H9 (cell line): ENCODE data around the gene GLT6D1. TPM values are rescaled to one million over a fixed set of nuclear protein-coding genes. Genes with fewer than 3 reads are reported as not detected.
A peak's percentile ranks its signal among the peaks of the same experiment; 100 is the strongest.

Experiments
- DNase-seq: peaks from one replicate; pipeline ENCODE4 v3.0.0-alpha.2; 2017
- H2AFZ ChIP-seq: one replicate; pipeline ENCODE4 v1.6.1; 2013; ENCODE audit warnings: mild to moderate bottlenecking, low read length, control low read depth, moderate library complexity
- H2AK5ac ChIP-seq: 2 replicates; pipeline ENCODE4 v1.6.1; 2013; ENCODE audit warnings: low read length, control low read depth, mixed read lengths; ENCODE audit not compliant: insufficient read length
- H2BK120ac ChIP-seq: one replicate; pipeline ENCODE4 v1.6.1; 2013; ENCODE audit warnings: low read depth, mild to moderate bottlenecking, low read length, control low read depth, inconsistent platforms; ENCODE audit not compliant: poor library complexity, severe bottlenecking
- H2BK12ac ChIP-seq: 2 replicates; pipeline ENCODE4 v1.6.1; 2013; ENCODE audit warnings: low read length, control low read depth, mixed read lengths, low read depth; ENCODE audit not compliant: insufficient read length
- H2BK15ac ChIP-seq: 2 replicates; pipeline ENCODE4 v1.6.1; 2013; ENCODE audit warnings: low read depth, low read length, control low read depth
- H2BK20ac ChIP-seq: one replicate; pipeline ENCODE4 v1.6.1; 2013; ENCODE audit warnings: low read depth, mild to moderate bottlenecking, low read length, control low read depth, inconsistent platforms; ENCODE audit not compliant: poor library complexity, severe bottlenecking
- H2BK5ac ChIP-seq: 2 replicates; pipeline ENCODE4 v1.6.1; 2013; ENCODE audit warnings: low read length, control low read depth, mixed read lengths; ENCODE audit not compliant: insufficient read length
- H3K14ac ChIP-seq: 2 replicates; pipeline ENCODE4 v1.6.1; 2013; ENCODE audit warnings: low read length, control low read depth; ENCODE audit not compliant: insufficient read depth
- H3K18ac ChIP-seq: 2 replicates; pipeline ENCODE4 v1.6.1; 2013; ENCODE audit warnings: low read depth, mild to moderate bottlenecking, mixed read lengths, low read length, control low read depth; ENCODE audit not compliant: insufficient read length
- H3K23ac ChIP-seq: 2 replicates; pipeline ENCODE4 v1.6.1; 2013; ENCODE audit warnings: low read length, control low read depth, mixed read lengths, low read depth; ENCODE audit not compliant: insufficient read length
- H3K23me2 ChIP-seq: 2 replicates; pipeline ENCODE4 v1.6.1; 2013; ENCODE audit warnings: low read depth, mild to moderate bottlenecking, mixed read lengths, low read length, control low read depth; ENCODE audit not compliant: insufficient read length, poor library complexity, severe bottlenecking
- H3K27ac ChIP-seq: 2 replicates; pipeline ENCODE4 v1.5.1; 2013; ENCODE audit warnings: low read length, control low read depth, mixed read lengths, low read depth; ENCODE audit not compliant: insufficient read length
- H3K27me3 ChIP-seq: 2 replicates; pipeline ENCODE4 v1.6.1; 2013; ENCODE audit warnings: low read length, control low read depth, inconsistent platforms; ENCODE audit not compliant: insufficient read depth
- H3K4ac ChIP-seq: 2 replicates; pipeline ENCODE4 v1.6.1; 2013; ENCODE audit warnings: low read depth, mild to moderate bottlenecking, control low read depth, inconsistent platforms, low read length, moderate library complexity
- H3K4me1 ChIP-seq: 2 replicates; pipeline ENCODE4 v1.6.1; 2013; ENCODE audit warnings: low read length, control low read depth, inconsistent platforms; ENCODE audit not compliant: insufficient read depth
- H3K4me2 ChIP-seq: 2 replicates; pipeline ENCODE4 v1.6.1; 2013; ENCODE audit warnings: low read length, control low read depth, mixed read lengths; ENCODE audit not compliant: insufficient read length, insufficient read depth
- H3K56ac ChIP-seq: 2 replicates; pipeline ENCODE4 v1.6.1; 2013; ENCODE audit warnings: low read depth, mild to moderate bottlenecking, mixed read lengths, low read length, control low read depth; ENCODE audit not compliant: insufficient read length
- H3K79me1 ChIP-seq: 2 replicates; pipeline ENCODE4 v1.6.1; 2013; ENCODE audit warnings: low read depth, mild to moderate bottlenecking, moderate library complexity, low read length, control low read depth, inconsistent platforms; ENCODE audit not compliant: insufficient read depth, poor library complexity, severe bottlenecking
- H3K79me2 ChIP-seq: 2 replicates; pipeline ENCODE4 v1.6.1; 2013; ENCODE audit warnings: low read length, control low read depth, inconsistent platforms; ENCODE audit not compliant: insufficient read depth
- H3K9ac ChIP-seq: 2 replicates; pipeline ENCODE4 v1.6.1; 2013; ENCODE audit warnings: low read length, control low read depth, mixed read lengths; ENCODE audit not compliant: insufficient read length; ENCODE audit errors: extremely low read depth
- H3K9me3 ChIP-seq: one replicate; pipeline ENCODE4 v1.6.1; 2013; ENCODE audit warnings: low read depth, low read length, inconsistent platforms; ENCODE audit not compliant: control insufficient read depth
- H3T11ph ChIP-seq: one replicate; pipeline ENCODE4 v1.6.1; 2013; ENCODE audit warnings: mild to moderate bottlenecking, low read length, control low read depth, inconsistent platforms
- H4K20me1 ChIP-seq: one replicate; pipeline ENCODE4 v1.6.1; 2013; ENCODE audit not compliant: control insufficient read depth, insufficient read length, insufficient read depth
- H4K5ac ChIP-seq: 2 replicates; pipeline ENCODE4 v1.6.1; 2013; ENCODE audit warnings: low read depth, mild to moderate bottlenecking, mixed read lengths, low read length, control low read depth; ENCODE audit not compliant: insufficient read length
- H4K8ac ChIP-seq: replicated peaks from 2 replicates; pipeline ENCODE4 v1.6.1; 2013; ENCODE audit warnings: low read length, control low read depth, mixed read lengths, low read depth; ENCODE audit not compliant: insufficient read length
- H4K91ac ChIP-seq: 2 replicates; pipeline ENCODE4 v1.6.1; 2013; ENCODE audit warnings: low read depth, mild to moderate bottlenecking, moderate library complexity, mixed read lengths, low read length, control low read depth; ENCODE audit not compliant: insufficient read length
- H3K27ac Mint-ChIP-seq, 3 experiments: 2 replicates in 2 of 3; 3 replicates in 1 of 3; pipeline ENCODE4 v1.8.0; 2020 to 2021; ENCODE audit warnings: mixed read lengths in 3 of 3, mild to moderate bottlenecking in 1 of 3, moderate library complexity in 1 of 3
- H3K27me3 Mint-ChIP-seq: 2 replicates; pipeline ENCODE4 v1.8.0; 2021; ENCODE audit warnings: low read depth, mild to moderate bottlenecking, moderate library complexity, mixed read lengths
- H3K36me3 Mint-ChIP-seq, 3 experiments: 2 replicates in 2 of 3; 3 replicates in 1 of 3; pipeline ENCODE4 v1.8.0; 2020 to 2021; ENCODE audit warnings: low read depth in 3 of 3, mixed read lengths in 3 of 3; ENCODE audit not compliant: insufficient read depth in 1 of 3
- H3K4me1 Mint-ChIP-seq, 2 experiments: 2 replicates each; pipeline ENCODE4 v1.8.0; 2020; ENCODE audit warnings: mixed read lengths in 2 of 2
- H3K4me3 Mint-ChIP-seq, 2 experiments: 2 replicates in 1 of 2; 3 replicates in 1 of 2; pipeline ENCODE4 v1.8.0; 2020 to 2021; ENCODE audit warnings: mild to moderate bottlenecking in 2 of 2, mixed read lengths in 2 of 2, moderate library complexity in 1 of 2
- H3K9me3 Mint-ChIP-seq, 2 experiments: 2 replicates in 1 of 2; 3 replicates in 1 of 2; pipeline ENCODE4 v1.8.0; 2020; ENCODE audit warnings: mild to moderate bottlenecking in 2 of 2, mixed read lengths in 2 of 2, moderate library complexity in 1 of 2
- WGBS: extraction: QIAGEN DNeasy Blood & Tissue Kit; methylation state at CpG from one replicate; pipeline ENCODE4 v1.1.7; 2013; ENCODE audit warnings: missing lambda C conversion rate, low lambda C conversion rate, mixed read lengths; ENCODE audit not compliant: insufficient read length; ENCODE audit errors: extremely low coverage; 5-methylcytosine and 5-hydroxymethylcytosine counted together
- total RNA-seq: library from RNA; stranded (reverse); gene quantifications from 2 replicates; pipeline ENCODE4 v1.2.1, GENCODE V29; 2021
- TF ChIP-seq, protein P1 (sequence below): fragments of 200-600 bp; sonication (generic); conservative IDR thresholded peaks from 3 replicates; pipeline ENCODE4 v1.8.0; 2021; ENCODE audit warnings: antibody characterized with exemption, mild to moderate bottlenecking

GLT6D1 gene
- total RNA-seq, 1 experiment from 2014 or later: not detected

DNA sequence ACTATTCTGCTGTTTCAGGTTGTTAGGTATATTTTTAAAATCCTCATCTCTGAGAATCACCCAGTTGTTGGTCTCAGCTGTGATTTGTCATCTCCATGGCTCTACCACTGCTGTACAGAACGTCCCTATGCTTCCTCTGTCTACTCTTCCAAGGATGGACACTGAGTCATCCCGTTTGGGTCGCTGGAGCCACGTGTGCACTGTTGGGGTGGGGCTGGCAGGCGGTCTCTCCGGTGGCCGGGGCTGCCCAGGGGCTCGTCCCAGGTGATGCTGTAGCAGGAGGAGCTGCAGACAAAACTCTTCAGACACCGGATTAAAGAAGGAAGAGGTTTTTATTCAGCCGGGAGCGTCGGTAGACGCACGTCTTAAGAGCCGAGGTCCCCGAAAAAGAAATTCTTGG lies 40.7 kb upstream of the GLT6D1 start:
- no peak for DNase-seq
- no CpG with 5 or more reads among the region's 16 CpGs for WGBS
- Histone ChIP-seq H3K4me2 (no peak overlapping the region), H3K14ac (no peak overlapping the region), H3T11ph (no peak overlapping the region), H3K56ac (no peak overlapping the region), H2BK120ac (no peak overlapping the region), H4K91ac (no peak overlapping the region), H2AFZ (no peak overlapping the region), H2BK20ac (no peak overlapping the region), H3K27ac (no peak overlapping the region), H3K23me2 (no peaks in the 10 kb centered on the region), H4K8ac (no peak overlapping the region), H3K18ac (no peak overlapping the region), H3K9ac (no peak overlapping the region), H2BK15ac (no peak overlapping the region), H3K4ac (no peak overlapping the region), H2BK5ac (no peak overlapping the region), H4K5ac (no peak overlapping the region), H3K23ac (no peak overlapping the region), H4K20me1 (no peaks in the 10 kb centered on the region), H3K79me2 (no peaks in the 10 kb centered on the region), H3K27me3 (no peaks in the 10 kb centered on the region), H3K79me1 (no peaks in the 10 kb centered on the region), H2AK5ac (no peak overlapping the region), H2BK12ac (no peak overlapping the region), H3K9me3 (no peaks in the 10 kb centered on the region), H3K4me1 (no peaks in the 10 kb centered on the region)
- peaks cover 9 to 19% of the 10 kb centered on the region in 2 experiments for H3K4me1 Mint-ChIP-seq
- peaks cover 2 to 3% of the 10 kb centered on the region in 2 experiments; a peak in 3 of 5 replicates for H3K9me3 Mint-ChIP-seq
- peak overlapping the region in 1 of 3 experiments; percentile 9; a peak in 2 of 7 replicates for H3K27ac Mint-ChIP-seq
- H3K36me3 Mint-ChIP-seq: no peaks in the 10 kb centered on the region; a peak in 1 of 7 replicates
- H3K27me3 Mint-ChIP-seq: no peaks in the 10 kb centered on the region
- TF ChIP-seq, protein P1, sequence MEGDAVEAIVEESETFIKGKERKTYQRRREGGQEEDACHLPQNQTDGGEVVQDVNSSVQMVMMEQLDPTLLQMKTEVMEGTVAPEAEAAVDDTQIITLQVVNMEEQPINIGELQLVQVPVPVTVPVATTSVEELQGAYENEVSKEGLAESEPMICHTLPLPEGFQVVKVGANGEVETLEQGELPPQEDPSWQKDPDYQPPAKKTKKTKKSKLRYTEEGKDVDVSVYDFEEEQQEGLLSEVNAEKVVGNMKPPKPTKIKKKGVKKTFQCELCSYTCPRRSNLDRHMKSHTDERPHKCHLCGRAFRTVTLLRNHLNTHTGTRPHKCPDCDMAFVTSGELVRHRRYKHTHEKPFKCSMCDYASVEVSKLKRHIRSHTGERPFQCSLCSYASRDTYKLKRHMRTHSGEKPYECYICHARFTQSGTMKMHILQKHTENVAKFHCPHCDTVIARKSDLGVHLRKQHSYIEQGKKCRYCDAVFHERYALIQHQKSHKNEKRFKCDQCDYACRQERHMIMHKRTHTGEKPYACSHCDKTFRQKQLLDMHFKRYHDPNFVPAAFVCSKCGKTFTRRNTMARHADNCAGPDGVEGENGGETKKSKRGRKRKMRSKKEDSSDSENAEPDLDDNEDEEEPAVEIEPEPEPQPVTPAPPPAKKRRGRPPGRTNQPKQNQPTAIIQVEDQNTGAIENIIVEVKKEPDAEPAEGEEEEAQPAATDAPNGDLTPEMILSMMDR: no peak
- no peak overlapping the region for H3K4me3 Mint-ChIP-seq
